ENCODE results near the gene ZSWIM1. TPM values are rescaled to one million over a fixed set of nuclear protein-coding genes. Genes with fewer than 3 reads are reported as not detected.

The ZSWIM1 gene
- total RNA-seq, 1 experiment from 2014 or later, result 20.5 TPM

- no peaks in the 10 kb centered on the region for H3K27me3 ChIP-seq
- no peaks in the 10 kb centered on the region for H3K9me3 ChIP-seq (replicated peaks)
- peak overlapping the region; percentile 99 for H3K4me3 ChIP-seq
- DNase-seq, result peak; percentile 67 to 75
- peaks cover 3% of the 10 kb centered on the region for H3K4me1 ChIP-seq
- peak overlapping the region; percentile 100 for H3K27ac ChIP-seq
- peaks cover 9% of the 10 kb centered on the region; the same call in 1 of the 2 replicates for H3K36me3 ChIP-seq
Measured at GRCh38 chr20:45934046-45934585, 53.1 kb downstream of the ZSWIM1 start.

Other genes with a start within 250 kb of the ZSWIM1 start
- gene WFDC9, start 249.9 kb upstream of the ZSWIM1 start, total RNA-seq (2014; rRNA removed; shearing (Covaris generic)), result not detected in 2 replicates
- not detected in 2 replicates for gene WFDC11, start 211.0 kb upstream of the ZSWIM1 start, total RNA-seq (2014; rRNA removed; shearing (Covaris generic))
- gene WFDC13, start 179.2 kb upstream of the ZSWIM1 start, total RNA-seq (2014; rRNA removed; shearing (Covaris generic)), result not detected in 2 replicates
- not detected in 2 replicates for gene WFDC10B, start 176.2 kb upstream of the ZSWIM1 start, total RNA-seq (2014; rRNA removed; shearing (Covaris generic))
- gene SPINT4, start 158.9 kb upstream of the ZSWIM1 start, total RNA-seq (2014; rRNA removed; shearing (Covaris generic)), result not detected in 2 replicates
- 0.12 and 0.73 TPM in 2 replicates for gene WFDC3, start 89.3 kb upstream of the ZSWIM1 start, total RNA-seq (2014; rRNA removed; shearing (Covaris generic))
- 54.8 and 59.1 TPM in 2 replicates for gene DNTTIP1, start 89.3 kb upstream of the ZSWIM1 start, total RNA-seq (2014; rRNA removed; shearing (Covaris generic))
- gene UBE2C, start 68.6 kb upstream of the ZSWIM1 start, total RNA-seq (2014; rRNA removed; shearing (Covaris generic)), result 612 and 615 TPM in 2 replicates
- 0.73 and 0.75 TPM in 2 replicates for gene TNNC2, start 53.9 kb upstream of the ZSWIM1 start, total RNA-seq (2014; rRNA removed; shearing (Covaris generic))
- 17.1 and 18.3 TPM in 2 replicates for gene SNX21, start 47.4 kb upstream of the ZSWIM1 start, total RNA-seq (2014; rRNA removed; shearing (Covaris generic))
- gene ACOT8, start 23.8 kb upstream of the ZSWIM1 start, total RNA-seq (2014; rRNA removed; shearing (Covaris generic)), result 31.0 and 41.0 TPM in 2 replicates
- 6.2 TPM in 2 replicates for gene ZSWIM3, start 23.6 kb upstream of the ZSWIM1 start, total RNA-seq (2014; rRNA removed; shearing (Covaris generic))
- 2.1 and 2.8 TPM in 2 replicates for gene SPATA25, start 6.4 kb downstream of the ZSWIM1 start, total RNA-seq (2014; rRNA removed; shearing (Covaris generic))
- 3.9 and 6.7 TPM in 2 replicates for gene NEURL2, start 10.0 kb downstream of the ZSWIM1 start, total RNA-seq (2014; rRNA removed; shearing (Covaris generic))
- gene CTSA, start 10.1 kb downstream of the ZSWIM1 start, total RNA-seq (2014; rRNA removed; shearing (Covaris generic)), result 85.2 and 91.4 TPM in 2 replicates
- 14.5 and 15.6 TPM in 2 replicates for gene PLTP, start 30.9 kb downstream of the ZSWIM1 start, total RNA-seq (2014; rRNA removed; shearing (Covaris generic))
- 20.6 and 21.7 TPM in 2 replicates for gene PCIF1, start 53.5 kb downstream of the ZSWIM1 start, total RNA-seq (2014; rRNA removed; shearing (Covaris generic))
- 12.5 and 14.2 TPM in 2 replicates for gene ZNF335, start 91.0 kb downstream of the ZSWIM1 start, total RNA-seq (2014; rRNA removed; shearing (Covaris generic))
- 0.06 TPM in 1 of 2 replicates, not detected in the other for gene MMP9, start 127.7 kb downstream of the ZSWIM1 start, total RNA-seq (2014; rRNA removed; shearing (Covaris generic))
- gene SLC12A5, start 148.0 kb downstream of the ZSWIM1 start, total RNA-seq (2014; rRNA removed; shearing (Covaris generic)), result 3.8 and 8.6 TPM in 2 replicates
- 49.5 and 50.5 TPM in 2 replicates for gene NCOA5, start 208.7 kb downstream of the ZSWIM1 start, total RNA-seq (2014; rRNA removed; shearing (Covaris generic))
- gene CD40, start 237.1 kb downstream of the ZSWIM1 start, total RNA-seq (2014; rRNA removed; shearing (Covaris generic)), result 0.10 and 0.12 TPM in 2 replicates